ENCODE data around the gene CHD2.

CHD2 gene

DNA sequence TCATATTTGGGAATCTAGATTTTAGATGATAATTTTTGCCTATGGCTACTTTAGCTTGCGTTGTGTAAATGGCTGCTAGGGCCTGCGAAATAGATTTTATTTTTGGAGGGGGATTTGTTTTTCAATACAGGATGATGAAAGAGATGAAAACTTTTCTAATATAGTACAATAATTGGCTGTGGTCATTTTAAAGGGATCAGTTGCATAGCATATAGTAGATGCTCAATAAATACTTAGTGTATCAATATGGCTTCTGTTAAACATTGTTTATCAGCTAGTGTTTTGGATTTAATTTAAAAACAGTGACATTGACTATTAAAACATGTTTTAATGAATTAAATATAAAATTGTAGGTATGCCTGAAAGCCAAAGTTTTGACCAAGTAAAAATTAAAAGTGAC lies 6.9 kb upstream of the CHD2 start:
- Mint-ChIP-seq H3K36me3 (ENCODE audit: low read depth) (peaks cover 72% of the 10 kb centered on the region), H3K4me3 (peak overlapping the region; percentile 12), H3K27ac (peak overlapping the region; percentile 42), H3K4me1 (ENCODE audit: low read depth) (peaks cover 58% of the 10 kb centered on the region), H3K9me3 (no peaks in the 10 kb centered on the region), H3K27me3 (ENCODE audit: low read depth) (no peaks in the 10 kb centered on the region)

DNA sequence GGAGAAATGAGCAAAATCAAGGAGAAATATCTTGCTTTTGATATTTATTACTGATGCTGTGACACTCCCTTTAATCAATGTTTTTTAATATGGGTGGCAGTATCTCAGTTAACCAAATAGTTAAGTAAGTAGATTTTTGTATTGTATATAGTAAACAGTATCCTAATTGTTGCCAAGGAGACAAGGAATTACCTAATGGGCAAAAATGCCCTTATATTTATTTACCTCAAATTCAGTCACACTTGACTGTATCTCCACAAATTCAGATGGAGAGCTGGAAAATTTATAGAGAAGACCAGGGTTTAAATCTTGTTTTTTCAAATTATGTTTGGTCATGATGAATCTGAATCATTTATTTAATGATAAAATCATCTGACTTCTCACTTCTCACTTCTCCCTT lies 3.6 kb upstream of the CHD2 start:
- Mint-ChIP-seq H3K4me3 (peak overlapping the region; percentile 51), H3K27ac (peak overlapping the region; percentile 64), H3K36me3 (ENCODE audit: low read depth) (peaks cover 78% of the 10 kb centered on the region), H3K27me3 (ENCODE audit: low read depth) (no peaks in the 10 kb centered on the region), H3K9me3 (peaks cover 8% of the 10 kb centered on the region), H3K4me1 (ENCODE audit: low read depth) (peaks cover 51% of the 10 kb centered on the region)

DNA sequence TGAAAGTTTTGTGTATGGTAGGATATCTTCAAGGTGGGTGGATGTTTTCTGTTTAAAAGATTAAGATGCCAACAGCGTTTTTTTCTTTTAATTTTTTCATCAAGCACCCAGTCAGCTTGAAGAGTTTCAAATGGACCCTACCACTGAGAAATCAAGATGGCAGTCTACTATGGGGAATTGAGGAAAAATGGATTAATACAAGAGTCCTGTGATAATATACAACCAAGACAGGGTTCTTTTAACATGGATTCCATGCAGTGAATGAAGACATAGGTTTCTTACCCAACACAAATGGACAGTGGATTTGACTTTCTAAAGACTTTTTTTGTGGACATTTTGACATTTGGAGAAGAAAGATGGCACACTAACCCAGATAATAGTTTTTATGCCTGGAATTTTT lies 2.5 kb upstream of the CHD2 start:
- Mint-ChIP-seq H3K27ac (peak overlapping the region; percentile 52), H3K4me1 (ENCODE audit: low read depth) (peaks cover 47% of the 10 kb centered on the region), H3K27me3 (ENCODE audit: low read depth) (no peaks in the 10 kb centered on the region), H3K36me3 (ENCODE audit: low read depth) (peaks cover 75% of the 10 kb centered on the region), H3K4me3 (peak overlapping the region; percentile 51), H3K9me3 (peaks cover 8% of the 10 kb centered on the region)

DNA sequence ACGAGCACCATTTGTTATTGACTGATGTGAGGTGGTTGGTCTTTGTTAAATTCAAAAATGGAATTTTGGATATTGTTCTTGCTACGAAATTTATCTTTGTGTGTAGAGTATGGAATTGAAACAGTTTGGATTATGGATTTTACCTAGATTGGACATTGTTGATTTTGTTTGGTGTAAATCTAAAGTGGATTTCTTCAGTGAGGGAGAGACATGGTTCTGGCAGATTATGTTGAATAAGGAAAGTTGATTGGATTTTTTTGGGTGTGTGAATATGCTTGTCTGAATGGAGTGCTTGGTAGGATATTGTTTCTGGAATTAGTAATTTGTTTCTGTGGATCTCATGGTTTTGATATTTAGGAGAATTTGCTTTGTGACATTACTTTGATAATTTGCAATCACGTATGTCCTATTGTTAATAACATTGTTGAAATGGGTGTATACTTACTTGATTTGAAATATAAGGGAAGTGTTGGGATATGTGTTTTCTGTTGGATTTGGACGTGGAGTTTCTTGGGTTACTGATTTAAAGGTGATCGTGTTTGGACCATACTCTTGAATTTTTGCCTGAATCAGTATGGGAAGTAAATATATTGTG lies 1.0 kb upstream of the CHD2 start:
- Mint-ChIP-seq H3K27ac (peak overlapping the region; percentile 74), H3K4me3 (peak overlapping the region; percentile 60), H3K36me3 (ENCODE audit: low read depth) (peaks cover 73% of the 10 kb centered on the region), H3K27me3 (ENCODE audit: low read depth) (no peaks in the 10 kb centered on the region), H3K9me3 (peaks cover 8% of the 10 kb centered on the region), H3K4me1 (ENCODE audit: low read depth) (peaks cover 49% of the 10 kb centered on the region)

- H3K36me3 Mint-ChIP-seq (ENCODE audit: low read depth) = peaks cover 73% of the 10 kb centered on the region
- H3K27me3 Mint-ChIP-seq (ENCODE audit: low read depth) = no peaks in the 10 kb centered on the region
- H3K27ac Mint-ChIP-seq = peak overlapping the region; percentile 99
- H3K4me1 Mint-ChIP-seq (ENCODE audit: low read depth) = peaks cover 49% of the 10 kb centered on the region
- H3K4me3 Mint-ChIP-seq = peak overlapping the region; percentile 96
- peaks cover 8% of the 10 kb centered on the region for H3K9me3 Mint-ChIP-seq
Observed at GRCh38 chr15:92899601-92899947, 550 bp upstream of the CHD2 start.

- peaks cover 50% of the 10 kb centered on the region for H3K4me1 Mint-ChIP-seq (ENCODE audit: low read depth)
- peaks cover 69% of the 10 kb centered on the region for H3K36me3 Mint-ChIP-seq (ENCODE audit: low read depth)
- peaks cover 8% of the 10 kb centered on the region for H3K9me3 Mint-ChIP-seq
- H3K27me3 Mint-ChIP-seq (ENCODE audit: low read depth) = no peaks in the 10 kb centered on the region
- peak overlapping the region; percentile 96 for H3K4me3 Mint-ChIP-seq
- H3K27ac Mint-ChIP-seq = peak overlapping the region; percentile 99
Observed at GRCh38 chr15:92900731-92901071, 577 bp downstream of the CHD2 start.

- Mint-ChIP-seq H3K36me3 (ENCODE audit: low read depth) (peaks cover 70% of the 10 kb centered on the region), H3K9me3 (peaks cover 8% of the 10 kb centered on the region), H3K4me3 (peak overlapping the region; percentile 96), H3K4me1 (ENCODE audit: low read depth) (peaks cover 53% of the 10 kb centered on the region), H3K27me3 (ENCODE audit: low read depth) (no peaks in the 10 kb centered on the region), H3K27ac (peak overlapping the region; percentile 99)
Observed at GRCh38 chr15:92901072-92901761, 1.1 kb downstream of the CHD2 start.

- peaks cover 66% of the 10 kb centered on the region for H3K36me3 Mint-ChIP-seq (ENCODE audit: low read depth)
- H3K27ac Mint-ChIP-seq = peak overlapping the region; percentile 79
- H3K4me1 Mint-ChIP-seq (ENCODE audit: low read depth) = peaks cover 54% of the 10 kb centered on the region
- H3K4me3 Mint-ChIP-seq = peak overlapping the region; percentile 96
- H3K9me3 Mint-ChIP-seq = peaks cover 8% of the 10 kb centered on the region
- H3K27me3 Mint-ChIP-seq (ENCODE audit: low read depth) = no peaks in the 10 kb centered on the region
Observed at GRCh38 chr15:92901995-92902394, 1.9 kb downstream of the CHD2 start.

GRCh38 chr15:92902737-92903593 lies 2.8 kb downstream of the CHD2 start:
- Mint-ChIP-seq H3K4me3 (peak overlapping the region; percentile 98), H3K4me1 (ENCODE audit: low read depth) (peaks cover 57% of the 10 kb centered on the region), H3K9me3 (peaks cover 8% of the 10 kb centered on the region), H3K36me3 (ENCODE audit: low read depth) (peaks cover 63% of the 10 kb centered on the region), H3K27ac (peak overlapping the region; percentile 99), H3K27me3 (ENCODE audit: low read depth) (no peaks in the 10 kb centered on the region)

DNA sequence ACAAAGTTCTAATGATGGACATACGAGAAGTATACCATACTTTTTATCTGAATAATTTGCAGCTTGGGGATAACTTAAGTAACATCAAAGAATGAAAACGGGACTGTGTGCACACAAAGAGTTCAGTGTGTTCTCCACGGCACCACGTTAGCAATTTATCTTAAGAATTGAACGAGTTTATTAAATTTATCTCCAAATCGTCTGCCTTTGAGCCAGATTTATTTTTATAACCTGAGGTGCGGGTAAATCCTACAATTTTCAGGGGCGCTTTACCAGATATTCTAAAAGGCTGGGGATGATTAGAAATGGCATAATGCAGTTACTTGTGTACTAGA lies 3.5 kb downstream of the CHD2 start:
- peak overlapping the region; percentile 99 for H3K27ac Mint-ChIP-seq
- peak overlapping the region; percentile 98 for H3K4me3 Mint-ChIP-seq
- no peaks in the 10 kb centered on the region for H3K27me3 Mint-ChIP-seq (ENCODE audit: low read depth)
- peaks cover 57% of the 10 kb centered on the region for H3K4me1 Mint-ChIP-seq (ENCODE audit: low read depth)
- peaks cover 8% of the 10 kb centered on the region for H3K9me3 Mint-ChIP-seq
- H3K36me3 Mint-ChIP-seq (ENCODE audit: low read depth) = peaks cover 63% of the 10 kb centered on the region

GRCh38 chr15:92903966-92904721 lies 4.0 kb downstream of the CHD2 start:
- Mint-ChIP-seq H3K27ac (peak overlapping the region; percentile 99), H3K9me3 (peaks cover 4% of the 10 kb centered on the region), H3K27me3 (ENCODE audit: low read depth) (no peaks in the 10 kb centered on the region), H3K36me3 (ENCODE audit: low read depth) (peaks cover 60% of the 10 kb centered on the region), H3K4me1 (ENCODE audit: low read depth) (peaks cover 56% of the 10 kb centered on the region), H3K4me3 (peak overlapping the region; percentile 98)

- Mint-ChIP-seq H3K4me1 (ENCODE audit: low read depth) (peaks cover 56% of the 10 kb centered on the region), H3K36me3 (ENCODE audit: low read depth) (peaks cover 60% of the 10 kb centered on the region), H3K27ac (peak overlapping the region; percentile 99), H3K9me3 (no peaks in the 10 kb centered on the region), H3K4me3 (peak overlapping the region; percentile 98), H3K27me3 (ENCODE audit: low read depth) (no peaks in the 10 kb centered on the region)
Observed at GRCh38 chr15:92904722-92905571, 4.8 kb downstream of the CHD2 start.

- Mint-ChIP-seq H3K27ac (peak overlapping the region; percentile 99), H3K27me3 (ENCODE audit: low read depth) (no peaks in the 10 kb centered on the region), H3K36me3 (ENCODE audit: low read depth) (peaks cover 56% of the 10 kb centered on the region), H3K4me3 (peak overlapping the region; percentile 98), H3K4me1 (ENCODE audit: low read depth) (peaks cover 63% of the 10 kb centered on the region), H3K9me3 (no peaks in the 10 kb centered on the region)
Observed at GRCh38 chr15:92906020-92906419, 5.9 kb downstream of the CHD2 start.

Data from T-helper 1 cell treated with Interleukin-12 subunit alpha and Interleukin-12 subunit beta and Interleukin-4 antibody, amounts not matched to agents 30 μg/mL and 1 μg/mL, for 36 hours (primary cell).